GM12878 (cell line): ENCODE measurements around the gene IFT122. TPM values are rescaled to one million over a fixed set of nuclear protein-coding genes. Genes with fewer than 3 reads are reported as not detected.

Experiments
- ATAC-seq: fragments of 200-7000 bp; cut with Tn5 transposase; 3 replicates; pipeline ENCODE4 v1.9.1; 2020; ENCODE audit warnings: mild to moderate bottlenecking, moderate library complexity
- BruUV-seq: library from RNA; stranded (reverse); fragments of 400-500 nt; replicated peaks from 2 replicates; lab custom pipeline; 2021; lab: Mats Ljungman, UMichigan
- CTCF ChIA-PET: fragments of 300-600 bp; sonication (Branson Sonifier 250); formaldehyde crosslinking; extraction: SDS; loops from one replicate; lab custom pipeline; 2021; ENCODE audit warnings: inconsistent platforms; lab: Yijun Ruan, JAX
- POLR2A ChIA-PET: fragments of 350-600 bp; formaldehyde crosslinking; extraction: SDS; loops from one replicate; lab custom pipeline; 2021; ENCODE audit warnings: inconsistent platforms; lab: Charles Lee
- RAD21 ChIA-PET: fragments of 300-600 bp; sonication (Branson Sonifier 250); formaldehyde crosslinking; loops from one replicate; lab custom pipeline; 2023; ENCODE audit warnings: antibody characterized with exemption; ENCODE audit not compliant: unreplicated experiment; lab: Charles Lee
- SMC1A ChIA-PET: fragments of 300-600 bp; sonication (Branson Sonifier 250); formaldehyde crosslinking; loops from one replicate; lab custom pipeline; 2023; ENCODE audit not compliant: unreplicated experiment, uncharacterized antibody; lab: Charles Lee
- DNase-seq: peaks from one replicate; pipeline ENCODE4 v3.0.0-alpha.2; 2011; ENCODE audit warnings: low read depth, low spot score
- FAIRE-seq: peaks from 3 replicates; lab custom pipeline; 2011; peaks lifted over from hg19 to GRCh38; lab: Jason Lieb, UNC
- H2AFZ ChIP-seq: 2 replicates; pipeline ENCODE4 v1.6.0; 2011; ENCODE audit warnings: low read depth, low read length, control low read depth; ENCODE audit not compliant: control insufficient read depth
- H3K27ac ChIP-seq: 2 replicates; pipeline ENCODE4 v1.5.1; 2011; ENCODE audit warnings: control low read depth; ENCODE audit not compliant: control insufficient read depth, insufficient read depth
- H3K27me3 ChIP-seq, 2 experiments: replicated peaks in 1 of 2; 2 replicates each; pipeline versions ENCODE4 v1.6.0 to v1.6.1; 2011; ENCODE audit warnings: low read length in 1 of 2; ENCODE audit not compliant: control insufficient read depth in 2 of 2, insufficient read depth in 2 of 2
- H3K36me3 ChIP-seq, 2 experiments: 2 replicates each; pipeline ENCODE4 v1.5.1; 2011; ENCODE audit warnings: low read length in 1 of 2; ENCODE audit not compliant: control insufficient read depth in 2 of 2, insufficient read depth in 2 of 2
- H3K4me1 ChIP-seq: 2 replicates; pipeline ENCODE4 v1.6.1; 2011; ENCODE audit warnings: mild to moderate bottlenecking, low read length, moderate library complexity, mixed read lengths; ENCODE audit not compliant: control insufficient read depth, insufficient read depth
- H3K4me2 ChIP-seq: 2 replicates; pipeline ENCODE4 v1.6.0; 2011; ENCODE audit warnings: control low read depth; ENCODE audit not compliant: control insufficient read depth, insufficient read depth
- H3K4me3 ChIP-seq: fragments of 200-600 bp; sonication (generic); 2 replicates; pipeline ENCODE4 v1.5.1; 2016
- H3K79me2 ChIP-seq: 2 replicates; pipeline ENCODE4 v1.6.0; 2011; ENCODE audit warnings: low read length; ENCODE audit not compliant: control insufficient read depth, insufficient read depth
- H3K9ac ChIP-seq: 2 replicates; pipeline ENCODE4 v1.8.0; 2011; ENCODE audit warnings: low read length, control low read depth, mixed read lengths; ENCODE audit not compliant: control insufficient read depth, insufficient read depth
- H3K9me3 ChIP-seq: replicated peaks from 3 replicates; pipeline ENCODE4 v1.5.1; 2011; ENCODE audit warnings: mild to moderate bottlenecking, low read length; ENCODE audit not compliant: control insufficient read depth, insufficient read depth
- H4K20me1 ChIP-seq: 2 replicates; pipeline ENCODE4 v1.6.0; 2011; ENCODE audit not compliant: control insufficient read depth, insufficient read depth
- ATF3 ChIP-seq: IDR thresholded peaks from 2 replicates; pipeline ENCODE4 v1.6.1; 2011; ENCODE audit warnings: low read depth, mild to moderate bottlenecking, low read length, moderate library complexity, borderline replicate concordance; ENCODE audit errors: extremely low read depth
- CEBPZ ChIP-seq: fragments of 150-350 bp; IDR thresholded peaks from 2 replicates; pipeline ENCODE4 v1.6.1; 2016; ENCODE audit warnings: low read depth, low read length
- DPF2 ChIP-seq: fragments of 450-650 bp; IDR thresholded peaks from 2 replicates; pipeline ENCODE4 v1.6.1; 2017; ENCODE audit warnings: mild to moderate bottlenecking
- ESRRA ChIP-seq: IDR thresholded peaks from 2 replicates; pipeline ENCODE4 v1.6.1; 2012; ENCODE audit warnings: mild to moderate bottlenecking, low read length, improper control_type of control experiment
- EZH2 ChIP-seq: IDR thresholded peaks from 2 replicates; pipeline ENCODE4 v1.6.1; 2012; ENCODE audit warnings: low read depth, mild to moderate bottlenecking, control low read depth, inconsistent platforms, low read length, borderline replicate concordance; ENCODE audit not compliant: control insufficient read depth
- NBN ChIP-seq: fragments of 450-650 bp; IDR thresholded peaks from 2 replicates; pipeline ENCODE4 v1.6.1; 2016
- NR2F1 ChIP-seq: fragments of 450-650 bp; conservative IDR thresholded peaks from 2 replicates; pipeline ENCODE4 v1.6.1; 2017; ENCODE audit warnings: mild to moderate bottlenecking
- PAX5 ChIP-seq: IDR thresholded peaks from 2 replicates; pipeline ENCODE4 v1.6.1; 2011; ENCODE audit warnings: low read depth, low read length, borderline replicate concordance
- POLR2AphosphoS2 ChIP-seq: IDR thresholded peaks from 2 replicates; pipeline ENCODE4 v1.6.1; 2011; ENCODE audit warnings: low read depth, mild to moderate bottlenecking, low read length, improper control_type of control experiment, moderate library complexity
- SMC3 ChIP-seq: IDR thresholded peaks from 2 replicates; pipeline ENCODE4 v1.6.1; 2011; ENCODE audit warnings: low read length, improper control_type of control experiment, borderline replicate concordance
- SPI1 ChIP-seq: IDR thresholded peaks from 2 replicates; pipeline ENCODE4 v1.6.1; 2011; ENCODE audit warnings: low read depth, mild to moderate bottlenecking, low read length, moderate library complexity, borderline replicate concordance; ENCODE audit not compliant: insufficient read depth
- SRF ChIP-seq, 2 experiments: IDR thresholded peaks; 2 replicates each; pipeline ENCODE4 v1.6.1; 2011; ENCODE audit warnings: low read depth in 2 of 2, low read length in 2 of 2, mild to moderate bottlenecking in 1 of 2, moderate library complexity in 1 of 2
- YY1 ChIP-seq: IDR thresholded peaks from 2 replicates; pipeline ENCODE4 v1.6.1; 2011; ENCODE audit warnings: low read depth, mild to moderate bottlenecking, low read length
- WGBS: methylation state at CpG from one replicate; pipeline ENCODE4 v1.1.6; 2016; ENCODE audit warnings: low lambda C conversion rate; ENCODE audit not compliant: insufficient replicate concordance, insufficient coverage; ENCODE audit errors: missing lambda C conversion rate; 5-methylcytosine and 5-hydroxymethylcytosine counted together
- in situ Hi-C: fragments of 300-500 bp; cut with MboI; formaldehyde crosslinking; loops from 9 replicates; pipeline ENCODE4 v1.14.3; 2018; ENCODE audit warnings: mixed read lengths
- intact Hi-C: fragments of 100-400 bp; cut with micrococcal nuclease; formaldehyde crosslinking; loops from one replicate; pipeline ENCODE4 v1.14.2; 2022; ENCODE audit not compliant: unreplicated experiment
- polyA plus RNA-seq, 11 experiments: library from polyadenylated mRNA; depleted of rRNA in 4 of 11; unstranded in 6 of 11; stranded (reverse) in 5 of 11; fragments of >200 nt; fragmentation: Nextera tagmentation in 4 of 11; fragmentation: Illumina TruSeq in 1 of 11; extraction: Ambion mirVana in 4 of 11; extraction: Trizol in 1 of 11; gene quantifications; 1 replicate in 1 of 11; 2 replicates in 10 of 11; pipeline versions ENCODE4 v1.2.1 to v1.2.3, GENCODE V29; 2011 to 2016; ENCODE audit warnings: inconsistent platforms in 2 of 11, missing spikeins in 2 of 11, low read depth in 1 of 11
- total RNA-seq, 4 experiments: library from RNA; depleted of rRNA in 3 of 4; stranded (reverse); fragments of >200 nt in 3 of 4; fragmentation: Illumina TruSeq in 1 of 4; extraction: Trizol in 1 of 4; gene quantifications; 2 replicates each; pipeline versions ENCODE4 v1.2.1 to v1.2.3, GENCODE V29; 2013 to 2021

The IFT122 gene
- total and polyA plus RNA-seq, 10 of the 15 experiments (the other 5 are each of a cell fraction or from before 2014, with no cell fraction given) = 1.8 to 19.2 (median 8.4) TPM

- no peak overlapping the region for H3K4me3 ChIP-seq
- no peaks in the 10 kb centered on the region for H3K79me2 ChIP-seq
- intact Hi-C loops = no loop called here
- no peak for FAIRE-seq
- peaks cover 2 to 7% of the 10 kb centered on the region in 2 experiments; a peak in 3 of 4 replicates for H3K27me3 ChIP-seq
- peak; percentile 47 for ATAC-seq
- H3K4me2 ChIP-seq = no peak overlapping the region
- no peaks in the 10 kb centered on the region for H3K36me3 ChIP-seq
- H3K4me1 ChIP-seq = no peaks in the 10 kb centered on the region
- no peak overlapping the region for H3K27ac ChIP-seq
- DNase-seq = no peak
- H3K9ac ChIP-seq = no peak overlapping the region
- H2AFZ ChIP-seq = no peak overlapping the region
- SMC1A ChIA-PET = interaction anchor here (0.9 kb wide), 1 partner anchor 21 kb away, joined by 4 read pairs; no protein-coding TSS in a partner anchor
- RAD21 ChIA-PET = no interaction called here
- in situ Hi-C loops = no loop called here
- POLR2A ChIA-PET = no interaction called here
- H3K9me3 ChIP-seq = no peaks in the 10 kb centered on the region
- CTCF ChIA-PET = interaction anchor here (3.9 kb wide), 1 partner anchor 66 kb away, joined by 15 read pairs; no protein-coding TSS in a partner anchor
- TF ChIP-seq YY1 (no peak), SMC3 (no peak), CEBPZ (no peak), POLR2AphosphoS2 (no peak), PAX5 (no peak), NBN (no peak), NR2F1 (peak; percentile 55), ATF3 (no peak), EZH2 (no peak), SPI1 (no peak), SRF (IDR thresholded peaks at IDR 0.05; ENCODE audit: low read depth in 2 of 2, low read length in 2 of 2) (no peak), ESRRA (no peak), DPF2 (0 out of 2 replicates have a peak, but pooled peaks have one; percentile 35)
- BruUV-seq = no TSS peak
- WGBS = 14% methylated on average over 16 of the region's 18 CpGs
- H4K20me1 ChIP-seq = no peaks in the 10 kb centered on the region
Measured at GRCh38 chr3:129555616-129556357, 115.8 kb downstream of the IFT122 start.
